Keratinocyte (primary cell): ENCODE measurements around the gene SOWAHD.
"Not testable (repeated sequence)": the region's sequence is repeated elsewhere in the genome, so short reads cannot be mapped to it uniquely, and the experiment has no call there.

Experiments
- CTCF ChIP-seq, 3 experiments: IDR thresholded peaks in 1 of 3; conservative IDR thresholded peaks in 1 of 3; optimal IDR thresholded peaks in 1 of 3; 2 replicates in 2 of 3; 3 replicates in 1 of 3; pipeline versions ENCODE3 to v1.5.1; 2011; ENCODE audit warnings: low read length in 3 of 3, mild to moderate bottlenecking in 3 of 3, moderate library complexity in 2 of 3, control low read depth in 1 of 3, inconsistent platforms in 1 of 3; ENCODE audit not compliant: insufficient read depth in 2 of 3; ENCODE audit errors: extremely low read depth in 1 of 3
- EZH2 ChIP-seq: IDR thresholded peaks from one replicate; pipeline ENCODE4 v1.6.1; 2012; ENCODE audit warnings: inconsistent platforms, mild to moderate bottlenecking, low read length, moderate library complexity

GRCh38 chrX:119750751-119751150 is 7.6 kb upstream of the SOWAHD start:
- not testable (repeated sequence) for TF ChIP-seq CTCF (optimal IDR thresholded peaks at IDR 0.05 in 1 of 3, IDR thresholded peaks at IDR 0.05 in 1 of 3, conservative IDR thresholded peaks at IDR 0.05 in 1 of 3; ENCODE audit: extremely low read depth in 1 of 3, insufficient read depth in 2 of 3, low read length in 3 of 3); EZH2
